GM18517 (cell line): ENCODE results near the gene CHIA.

Experiments
- ATAC-seq: cut with Tn5 transposase; IDR thresholded peaks from one replicate; pipeline ENCODE4 v1.9.1; 2021; ENCODE audit warnings: mild to moderate bottlenecking, moderate library complexity; ENCODE audit not compliant: unreplicated experiment

Gene CHIA

DNA sequence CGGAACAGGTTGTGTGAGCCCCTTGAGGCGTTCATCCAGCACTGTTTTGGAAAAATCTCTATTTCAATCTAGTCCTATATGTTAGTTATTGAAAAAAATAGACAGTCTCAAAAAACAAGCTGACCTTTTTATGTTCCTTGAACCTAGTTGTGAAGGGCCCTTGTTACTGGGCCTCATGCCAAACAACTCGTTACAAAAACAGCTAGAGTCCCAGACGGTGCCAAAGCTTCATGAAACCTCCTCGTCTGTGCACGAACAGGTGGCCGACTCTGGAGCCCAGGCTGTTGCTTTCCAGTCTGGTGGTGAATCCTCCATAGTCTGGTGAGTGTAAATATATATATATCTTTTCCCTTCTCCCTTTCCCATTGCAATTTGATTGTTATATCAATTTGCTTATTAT lies at the start of gene CHIA:
TSS of gene CHIA (plus strand) at position 222 of the 400 bp plus-strand sequence. CDS start 19,617 bp downstream, outside the sequence.
- no peak for ATAC-seq

- ATAC-seq = no peak
These were observed 48.9 kb upstream of the CHIA start for GRCh38 chr1:111241797-111242196.

DNA sequence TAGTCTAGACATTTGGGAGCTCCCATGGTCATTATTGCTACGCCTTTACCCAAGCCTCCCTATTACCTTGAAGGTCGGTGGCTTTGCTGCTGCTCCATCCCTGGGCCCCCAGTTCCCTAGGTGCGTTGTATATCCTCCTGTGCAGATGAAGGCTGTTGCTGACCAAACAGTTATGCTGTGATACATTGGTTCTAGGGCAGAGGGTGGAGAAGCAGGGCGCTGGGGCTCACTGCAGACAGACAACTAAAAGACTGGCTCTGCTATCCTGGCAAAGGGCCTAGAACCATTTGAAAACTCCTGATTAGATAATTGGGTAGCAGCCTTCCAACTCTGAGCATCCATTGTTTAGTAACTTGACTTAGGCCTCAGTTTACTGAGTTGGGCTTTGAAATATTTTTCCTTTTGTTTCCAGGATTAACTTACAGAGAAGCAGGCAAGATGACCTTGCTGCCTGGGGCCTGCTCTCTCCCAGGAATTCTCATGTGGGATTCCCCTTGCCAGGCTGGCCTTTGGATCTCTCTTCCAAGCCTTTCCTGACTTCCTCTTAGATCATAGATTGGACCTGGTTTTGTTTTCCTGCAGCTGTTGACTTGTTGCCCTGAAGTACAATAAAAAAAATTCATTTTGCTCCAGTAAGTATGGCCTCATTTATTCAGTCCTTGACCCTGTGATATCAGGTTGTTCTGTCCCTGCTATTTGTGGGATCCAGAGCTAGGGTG lies 47.7 kb upstream of the CHIA start:
- no peak for ATAC-seq

GRCh38 chr1:111247125-111247838 lies 43.4 kb upstream of the CHIA start:
- no peak for ATAC-seq

DNA sequence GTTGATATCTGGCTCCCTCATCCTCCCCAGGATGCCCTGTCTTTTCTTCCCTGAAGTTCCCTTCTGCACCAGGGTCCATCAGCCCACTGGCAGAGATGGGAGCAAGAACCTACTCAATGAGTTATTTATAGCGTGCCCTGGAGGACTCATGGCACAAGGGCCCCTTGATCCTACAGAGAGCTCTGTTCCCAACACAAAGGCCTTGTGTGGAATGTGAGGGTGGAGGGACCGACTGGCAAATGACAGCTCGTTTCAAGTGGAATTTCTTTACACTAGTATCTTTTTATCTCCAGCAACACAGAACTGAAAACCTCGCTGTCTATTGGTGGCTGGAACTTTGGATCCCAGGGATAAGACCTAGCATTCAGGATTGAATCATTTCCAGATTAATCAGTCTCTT lies 40.7 kb upstream of the CHIA start:
- no peak for ATAC-seq

GRCh38 chr1:111251570-111251969 lies 39.1 kb upstream of the CHIA start:
- no peak for ATAC-seq

DNA sequence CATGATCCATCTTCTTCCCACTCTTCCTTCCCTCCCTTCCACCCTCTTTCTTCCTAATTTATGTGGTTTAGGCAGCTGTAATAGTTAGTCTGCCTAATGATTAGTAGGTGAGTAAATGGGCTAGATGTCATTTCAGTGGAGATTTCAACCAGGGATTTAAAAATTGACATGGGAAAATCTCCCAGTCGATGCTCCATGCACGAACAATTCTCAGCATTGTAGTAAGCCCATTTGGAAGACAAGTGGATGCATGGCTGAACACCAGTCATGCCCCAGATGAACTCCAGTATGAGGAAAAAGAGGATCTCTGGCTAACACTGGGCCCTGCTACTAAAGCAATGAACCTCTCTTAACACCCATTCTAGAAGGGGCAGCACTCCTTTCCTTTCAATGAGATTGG lies 37.9 kb upstream of the CHIA start:
- ATAC-seq = no peak

GRCh38 chr1:111253876-111254275 lies 36.8 kb upstream of the CHIA start:
- ATAC-seq = no peak

- no peak for ATAC-seq
These were observed 33.5 kb upstream of the CHIA start for GRCh38 chr1:111256988-111257658.

- ATAC-seq = no peak
These were observed 22.7 kb upstream of the CHIA start for GRCh38 chr1:111267801-111268508.

DNA sequence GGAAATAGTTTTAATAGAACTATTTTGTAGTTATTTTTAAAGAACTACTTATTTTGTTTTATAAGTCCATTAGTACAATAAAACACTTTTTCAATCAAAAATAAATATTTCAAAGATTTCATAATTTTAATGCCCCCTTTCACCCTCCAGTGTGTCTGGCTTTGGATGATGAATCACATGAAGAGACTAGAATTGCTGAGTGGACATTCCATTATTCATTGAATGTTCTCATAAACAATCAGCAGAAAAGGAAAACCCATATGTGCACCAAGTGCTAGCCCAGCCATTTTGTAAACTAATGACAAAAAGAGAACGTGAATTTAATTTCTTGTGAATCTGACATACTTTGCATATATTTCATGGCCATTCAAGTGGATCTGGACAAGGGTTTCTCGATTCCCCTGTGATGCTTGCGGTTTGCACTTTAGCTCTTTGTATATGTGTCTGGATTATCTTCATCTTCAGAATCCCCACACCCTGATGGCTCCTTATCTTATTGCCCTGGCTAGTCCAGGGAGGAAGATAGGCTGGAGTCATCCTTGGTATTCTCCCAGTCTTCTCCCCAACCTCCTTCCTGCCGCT lies 20.7 kb upstream of the CHIA start:
- ATAC-seq = no peak

DNA sequence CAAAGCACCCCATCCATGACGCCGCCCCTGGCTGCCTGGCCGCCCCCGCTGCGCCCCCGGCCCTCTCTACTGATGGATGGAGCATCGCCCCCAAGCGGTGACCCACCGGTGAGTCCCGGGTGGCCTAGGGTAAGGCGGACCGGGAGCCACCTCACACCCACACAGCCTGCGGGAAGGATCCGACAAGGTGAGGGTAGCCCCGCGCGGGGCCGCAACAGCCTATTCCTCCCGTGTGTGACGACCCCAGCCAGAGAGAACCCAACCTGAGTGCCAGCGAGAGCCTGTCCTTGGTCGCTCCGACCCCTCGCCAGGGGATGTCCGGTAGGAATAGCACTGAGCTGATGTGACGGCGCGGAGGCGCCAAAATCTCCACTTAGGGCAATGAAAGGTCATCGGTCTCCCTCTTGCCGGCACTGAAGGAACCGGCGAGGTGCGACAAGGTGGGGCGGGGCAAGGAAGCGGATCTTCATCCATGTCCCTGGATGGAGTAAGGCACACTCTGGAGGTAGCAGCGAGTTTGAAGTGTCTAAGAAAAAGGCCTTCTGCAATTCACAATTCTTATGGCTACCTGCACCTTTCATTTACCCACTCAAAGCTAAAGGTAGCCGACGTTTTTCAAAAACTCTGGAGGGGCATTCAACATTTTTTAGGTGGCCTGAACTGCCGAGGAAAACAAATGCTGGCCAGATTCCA lies 19.7 kb upstream of the CHIA start:
- no peak for ATAC-seq

DNA sequence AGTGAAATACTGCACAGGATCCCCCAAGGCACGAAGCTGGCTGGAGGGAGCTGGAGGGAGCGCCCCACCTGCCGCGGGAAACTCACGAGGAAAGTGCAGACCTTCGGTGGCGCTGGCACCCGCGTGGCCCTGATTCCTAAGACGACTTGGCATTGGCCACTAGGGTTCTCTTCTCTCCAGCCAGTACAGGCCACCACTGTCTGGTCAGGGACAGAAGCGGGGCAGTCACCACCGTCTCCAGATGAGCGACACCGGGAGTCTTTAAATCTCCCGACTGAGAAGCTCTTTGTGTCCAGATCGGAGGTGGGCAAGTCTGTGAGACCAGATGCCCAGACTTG lies 19.2 kb upstream of the CHIA start:
- ATAC-seq = no peak

- ATAC-seq = no peak
These were observed 18.6 kb upstream of the CHIA start for GRCh38 chr1:111272081-111272480.

GRCh38 chr1:111274653-111275052 lies 16.0 kb upstream of the CHIA start:
- no peak for ATAC-seq

- ATAC-seq = no peak
These were observed 15.6 kb upstream of the CHIA start for GRCh38 chr1:111275079-111275478.

DNA sequence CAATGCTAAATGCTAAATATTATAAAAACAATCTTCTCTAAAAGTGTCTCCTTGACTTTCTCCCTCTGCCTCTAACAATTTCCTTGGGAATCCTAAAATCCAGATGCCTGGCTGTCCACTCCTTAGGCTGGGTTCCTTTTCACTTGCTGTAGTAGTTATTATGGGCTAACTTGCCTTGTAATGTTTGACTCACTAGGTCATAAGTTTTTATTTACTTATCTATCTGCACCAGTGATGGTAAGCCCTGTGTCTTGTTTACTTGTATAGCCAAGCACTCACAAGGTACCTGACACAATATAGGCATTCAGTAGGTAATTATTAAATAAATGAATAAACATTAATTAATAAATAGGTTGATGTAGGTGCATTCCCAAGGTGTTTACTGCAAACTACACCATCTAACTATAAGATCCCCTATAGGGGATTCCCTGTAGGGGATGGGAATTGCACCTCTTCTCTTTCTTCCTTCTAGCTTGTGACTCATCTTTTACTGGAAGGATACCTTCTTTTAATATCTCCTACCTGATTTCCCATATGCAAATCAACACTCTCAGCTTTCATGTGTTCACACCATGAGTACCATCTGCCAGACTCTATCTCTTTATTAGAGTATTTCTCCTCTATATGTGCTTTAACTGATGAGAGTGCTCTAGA lies 14.7 kb upstream of the CHIA start:
- ATAC-seq = no peak

DNA sequence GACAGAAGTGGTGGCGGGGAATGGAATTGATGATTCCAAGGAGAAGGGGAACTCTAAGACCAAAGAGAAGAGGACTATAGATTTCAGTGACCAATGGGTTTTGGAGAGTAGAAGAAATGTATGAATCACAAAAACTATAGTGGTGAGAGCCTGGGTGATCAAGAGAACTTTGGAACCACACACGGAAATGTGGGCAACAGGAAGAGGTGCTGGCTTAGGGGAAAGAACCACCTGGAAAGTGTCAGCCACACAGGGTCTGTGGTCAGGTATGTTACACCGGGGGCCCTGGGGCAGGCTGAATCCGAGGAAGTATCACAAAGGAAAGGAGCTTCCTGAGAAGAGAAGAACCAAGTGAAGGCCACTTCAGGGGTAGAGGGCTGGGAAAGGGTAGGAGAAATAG lies 11.5 kb upstream of the CHIA start:
- no peak for ATAC-seq

DNA sequence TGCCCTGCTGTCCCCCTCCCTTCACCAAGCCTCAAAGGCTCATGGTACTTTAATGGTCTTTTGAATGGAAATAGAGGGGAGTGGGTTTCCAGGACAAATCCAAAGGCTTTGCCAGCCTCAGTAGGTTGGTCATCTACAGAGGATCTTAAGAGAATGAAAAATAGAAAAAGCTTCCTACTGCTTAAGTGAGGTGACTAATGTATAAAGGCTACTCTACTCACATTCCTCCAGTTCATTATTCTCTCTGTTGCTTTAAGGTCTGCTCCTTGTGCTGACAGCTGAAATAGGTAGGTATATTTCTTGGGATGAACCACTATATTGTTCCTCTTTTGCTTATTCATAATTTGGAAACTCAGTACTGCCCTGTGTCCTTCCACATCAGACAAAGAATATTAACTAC lies 10.4 kb upstream of the CHIA start:
- no peak for ATAC-seq

- no peak for ATAC-seq
These were observed 9.2 kb upstream of the CHIA start for GRCh38 chr1:111281411-111281810.
